AG20443 (cell line): ENCODE data around the gene RAB10.
"Not testable (repeated sequence)": the region's sequence is repeated elsewhere in the genome, so short reads cannot be mapped to it uniquely, and the experiment has no call there.

Source experiments
- DNase-seq: peaks from one replicate; pipeline ENCODE4 v3.0.0; 2012; ENCODE audit warnings: low spot score, mixed read lengths

The RAB10 gene

DNA sequence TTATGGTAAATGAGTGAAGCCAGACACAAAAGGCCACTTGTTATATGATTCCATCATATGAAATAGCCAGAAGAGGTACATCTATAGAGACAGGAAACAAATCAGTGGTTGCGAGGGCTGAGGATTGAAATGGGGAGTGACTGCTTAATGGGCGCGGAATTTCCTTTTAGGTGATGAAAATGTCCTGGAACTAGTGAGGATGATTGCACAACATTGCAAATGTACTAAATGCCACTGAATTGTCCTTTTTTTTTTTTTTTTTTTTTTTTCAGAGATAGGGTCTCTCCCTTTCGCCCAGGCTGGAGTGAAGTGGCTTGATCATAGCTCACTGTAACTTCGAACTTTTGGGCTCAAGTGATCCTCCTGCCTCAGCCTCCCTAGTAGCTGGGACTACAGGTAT lies 123.7 kb downstream of the RAB10 start:
- DNase-seq: no peak

DNA sequence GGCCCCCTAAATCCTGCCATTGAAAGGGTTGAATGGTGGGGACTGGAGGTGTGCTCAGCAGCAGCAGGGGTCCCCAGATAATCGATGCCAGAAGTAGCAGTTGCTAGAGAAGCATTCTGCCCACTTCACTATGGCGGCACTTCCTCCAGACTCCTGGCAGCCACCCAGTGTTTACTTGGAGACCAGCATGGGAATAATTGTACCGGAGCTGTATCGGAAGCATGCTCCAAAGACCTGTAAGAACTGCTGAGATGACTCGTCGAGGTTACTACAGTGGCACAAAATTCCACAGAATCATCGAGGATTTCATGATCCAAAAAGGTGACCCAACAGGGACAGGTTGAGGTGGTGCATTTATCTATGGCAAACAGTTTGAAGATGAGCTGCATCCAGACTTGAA lies 128.0 kb downstream of the RAB10 start:
- no peak for DNase-seq

DNA sequence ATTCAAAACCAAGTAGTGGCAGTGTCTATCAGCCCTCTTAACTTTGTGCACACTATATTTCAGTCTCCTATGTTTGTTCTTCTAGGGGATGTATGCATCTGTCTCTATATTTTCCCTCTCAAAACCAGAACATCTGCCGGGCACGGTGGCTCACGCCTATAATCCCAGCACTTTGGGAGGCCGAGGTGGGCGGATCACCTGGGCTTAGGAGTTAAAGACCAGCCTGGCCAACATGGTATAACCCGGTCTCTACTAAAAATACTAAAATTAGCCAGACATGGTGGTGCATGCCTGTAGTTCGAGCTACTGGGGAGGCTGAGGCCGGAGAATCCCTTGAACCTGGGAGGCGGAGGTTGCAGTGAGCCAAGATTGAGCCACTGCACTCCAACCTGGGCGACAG lies 129.1 kb downstream of the RAB10 start:
- no peak for DNase-seq

DNA sequence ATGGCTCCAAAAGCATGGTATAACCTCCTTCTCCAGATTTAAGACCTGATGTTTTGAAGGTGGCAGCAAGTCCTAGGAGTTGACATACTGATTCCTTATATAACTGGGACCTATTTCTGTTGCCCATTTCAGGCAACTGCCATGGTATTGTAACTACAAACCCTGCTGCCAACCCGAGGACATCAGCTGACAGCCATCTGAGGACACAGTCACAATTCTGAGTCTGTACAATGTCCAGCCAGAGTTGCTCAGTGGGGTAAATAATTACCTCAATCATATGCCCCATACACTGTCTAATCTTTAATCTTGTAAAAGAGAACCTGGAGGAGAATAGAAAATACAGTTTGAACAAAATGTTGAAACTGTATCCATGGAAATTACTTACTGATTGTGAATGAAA lies 130.3 kb downstream of the RAB10 start:
- DNase-seq: no peak

DNA sequence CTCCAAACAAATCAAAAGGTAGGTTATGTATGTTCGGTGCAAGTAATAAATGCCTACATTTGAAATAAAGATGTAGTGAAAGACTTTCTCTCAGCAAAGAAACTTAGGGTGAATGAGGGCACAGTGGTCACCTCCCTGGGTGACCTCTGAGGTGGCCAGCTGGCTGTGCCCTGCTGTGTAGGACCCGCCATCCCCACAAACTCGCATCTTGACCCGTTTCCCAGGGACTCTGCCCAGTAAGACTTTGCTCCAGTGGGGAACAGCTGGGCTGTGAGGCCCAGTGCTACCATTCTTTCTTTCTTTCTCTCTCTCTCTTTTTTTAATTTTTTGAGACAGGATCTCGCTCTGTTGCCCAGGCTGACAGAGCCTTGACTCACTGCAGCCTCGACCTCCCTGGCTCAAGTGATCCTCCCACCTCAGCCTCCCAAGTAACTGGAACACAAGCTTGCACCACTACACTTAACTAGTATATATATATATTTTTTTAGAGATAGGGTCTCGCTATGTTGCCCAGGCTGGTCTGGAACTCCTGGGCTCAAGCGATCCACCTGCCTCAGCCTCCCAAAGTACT lies 130.8 kb downstream of the RAB10 start:
- no peak for DNase-seq

DNA sequence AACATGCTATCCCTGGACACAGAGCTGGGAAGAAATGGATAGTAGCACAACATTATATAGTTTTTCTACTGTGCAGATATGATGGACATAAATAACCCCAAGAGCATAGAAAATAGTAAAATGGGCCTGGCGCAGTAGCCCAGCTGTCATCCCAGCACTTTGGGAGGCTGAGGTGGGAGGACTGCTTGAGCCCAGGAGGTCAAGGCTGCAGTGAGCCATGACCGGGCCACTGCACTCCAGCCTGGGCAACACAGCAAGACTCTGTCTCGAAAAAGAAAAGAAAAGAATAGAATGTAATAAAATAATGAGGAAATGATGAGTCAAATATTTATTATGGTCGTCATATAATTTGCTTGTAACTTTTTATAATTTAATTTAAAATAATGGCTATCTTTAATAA lies 131.5 kb downstream of the RAB10 start:
- DNase-seq: no peak

DNA sequence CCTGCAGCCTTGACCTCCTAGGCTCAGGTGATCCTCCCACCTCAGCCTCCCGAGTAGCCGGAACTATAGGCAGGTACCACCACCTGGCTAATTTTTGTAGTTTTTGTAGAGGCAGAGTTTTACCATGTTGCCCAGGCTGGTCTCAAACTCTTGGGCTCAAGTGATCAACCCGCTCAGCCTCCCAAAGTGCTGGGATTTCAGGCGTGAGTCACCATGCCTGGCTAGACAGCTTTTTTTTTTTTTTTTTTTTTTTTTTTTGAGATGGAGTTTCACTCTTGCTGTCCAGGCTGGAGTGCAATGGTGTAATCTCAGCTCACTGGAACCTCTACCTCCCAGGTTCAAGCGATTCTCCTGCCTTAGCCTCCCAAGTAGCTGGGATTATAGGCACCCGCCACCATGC lies 132.7 kb downstream of the RAB10 start:
- not testable (repeated sequence) for DNase-seq

DNA sequence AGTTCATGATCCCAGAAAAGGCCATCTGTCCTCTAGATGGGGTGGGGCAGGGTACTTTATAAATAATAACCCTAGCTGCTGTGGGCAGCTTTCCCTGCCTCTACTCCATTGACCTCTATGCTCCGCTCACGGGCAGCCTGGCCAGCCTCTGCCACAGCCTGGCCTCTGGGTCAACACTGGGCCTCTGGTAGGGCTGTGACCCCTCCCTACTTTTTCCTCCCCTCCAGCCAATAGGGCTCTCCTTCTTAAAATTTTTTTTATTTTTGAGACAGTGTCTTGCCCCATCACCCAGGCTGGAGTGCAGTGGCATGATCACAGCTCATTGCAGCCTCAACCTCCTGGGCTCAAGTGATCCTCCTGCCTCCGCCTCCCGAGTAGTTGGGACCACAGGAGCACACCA lies 134.9 kb downstream of the RAB10 start:
- DNase-seq: no peak

DNA sequence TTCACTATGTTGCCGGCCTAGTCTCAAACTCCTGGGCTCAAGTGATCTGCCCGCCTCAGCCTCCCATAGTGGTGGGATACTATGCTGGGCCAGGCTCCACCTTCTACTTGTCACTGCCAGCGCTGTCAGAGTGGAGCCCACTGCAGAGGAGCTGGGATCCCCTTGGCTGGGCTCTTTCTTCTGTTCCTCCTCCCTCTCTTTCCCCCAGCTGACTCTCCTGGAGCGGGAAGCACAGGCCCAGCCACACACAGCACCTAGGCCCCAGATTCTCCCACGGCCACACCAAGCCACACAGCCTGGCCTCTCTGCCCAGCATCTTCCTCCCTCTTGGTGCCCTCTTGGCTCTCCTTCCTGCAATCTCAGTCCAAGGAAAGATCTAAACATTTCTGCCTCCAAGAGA lies 135.3 kb downstream of the RAB10 start:
- DNase-seq: no peak

DNA sequence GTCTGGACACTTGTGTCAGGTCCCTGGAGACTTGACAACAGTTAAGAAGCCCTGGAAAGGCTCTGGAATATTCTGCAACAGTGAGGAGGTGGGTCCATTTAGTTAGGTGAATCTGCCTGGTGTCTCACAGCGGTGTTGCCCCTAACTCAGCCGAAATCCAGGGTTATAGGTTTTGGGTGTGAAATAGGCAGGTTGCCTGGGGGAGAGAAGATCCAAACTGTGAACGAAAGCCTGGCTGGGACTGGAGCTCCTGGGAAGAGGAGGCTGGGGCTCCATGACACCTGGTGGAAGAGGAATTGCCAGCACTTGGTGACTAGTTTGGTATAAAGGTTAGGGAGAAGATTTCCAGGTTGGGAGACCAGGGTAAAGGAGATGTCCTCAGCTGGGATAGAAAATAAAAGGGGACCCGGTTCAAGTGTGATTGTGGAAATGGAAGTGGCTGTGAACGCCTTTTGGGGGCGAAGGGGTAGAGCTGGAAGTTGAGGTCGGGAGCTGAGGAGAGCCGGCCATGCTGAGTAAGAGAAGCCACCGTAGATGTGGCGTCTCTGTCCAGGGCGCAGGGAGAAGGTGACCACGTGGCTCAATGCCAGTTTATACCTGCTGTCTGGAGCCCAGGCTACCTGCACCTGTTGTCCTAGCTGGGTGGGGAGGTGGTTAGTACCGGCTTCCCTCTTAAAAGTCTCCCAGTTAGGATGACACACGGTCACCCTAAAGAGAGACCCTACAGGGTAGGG lies 136.0 kb downstream of the RAB10 start:
- no peak for DNase-seq

DNA sequence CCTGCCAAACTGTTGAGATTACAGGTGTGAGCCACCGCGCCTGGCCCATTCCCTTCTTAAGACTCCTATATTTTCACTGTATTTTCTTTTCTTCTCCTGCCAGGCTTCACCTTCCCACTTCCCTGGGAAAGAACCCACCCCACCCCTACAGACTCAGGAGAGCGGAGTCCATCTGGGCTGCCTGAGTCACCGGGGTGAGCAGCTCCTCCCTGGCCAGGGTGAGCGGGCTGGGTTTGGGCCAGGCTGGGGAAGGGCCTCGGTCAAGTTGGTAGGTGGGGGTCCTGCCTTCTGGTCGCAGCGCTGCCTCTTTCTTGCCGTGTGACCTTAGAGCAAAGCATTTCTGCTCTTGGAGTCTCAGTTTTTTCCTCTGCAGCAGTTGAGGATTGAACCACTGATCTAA lies 136.9 kb downstream of the RAB10 start:
- DNase-seq: no peak

DNA sequence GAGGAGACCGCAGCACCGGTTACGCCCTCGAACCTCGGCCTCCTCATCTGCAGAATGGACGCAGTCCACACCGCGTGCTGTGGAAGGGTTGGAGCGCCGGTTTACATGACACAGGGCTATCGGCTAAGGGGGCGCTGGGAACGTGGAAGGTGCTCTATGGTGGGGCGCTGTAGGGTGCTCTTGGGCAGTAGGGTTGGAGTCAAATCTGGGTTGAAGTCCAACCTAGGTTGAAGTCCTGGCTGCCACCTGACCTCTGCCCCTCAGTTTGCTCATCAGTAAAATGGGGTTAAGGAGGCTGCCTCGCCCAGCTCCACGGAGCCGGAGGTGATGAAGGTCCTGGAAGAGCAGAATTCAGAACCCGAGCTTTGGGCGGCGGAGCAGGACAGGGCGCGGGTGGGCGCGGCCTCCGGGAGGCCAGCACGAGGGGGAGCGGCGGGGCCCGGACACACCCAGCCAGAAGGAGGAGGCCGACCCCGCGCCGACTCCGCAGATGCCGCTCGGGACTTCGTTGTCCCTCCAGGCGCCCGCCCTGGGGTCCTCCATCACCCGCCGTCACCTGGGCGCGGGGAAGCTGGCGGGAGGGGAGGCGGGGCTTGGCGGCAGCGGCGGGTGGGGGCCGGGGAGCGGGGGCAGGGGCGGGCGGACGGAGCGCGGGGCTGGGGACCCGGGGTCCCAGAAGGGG lies 138.4 kb downstream of the RAB10 start:
- no peak for DNase-seq

DNA sequence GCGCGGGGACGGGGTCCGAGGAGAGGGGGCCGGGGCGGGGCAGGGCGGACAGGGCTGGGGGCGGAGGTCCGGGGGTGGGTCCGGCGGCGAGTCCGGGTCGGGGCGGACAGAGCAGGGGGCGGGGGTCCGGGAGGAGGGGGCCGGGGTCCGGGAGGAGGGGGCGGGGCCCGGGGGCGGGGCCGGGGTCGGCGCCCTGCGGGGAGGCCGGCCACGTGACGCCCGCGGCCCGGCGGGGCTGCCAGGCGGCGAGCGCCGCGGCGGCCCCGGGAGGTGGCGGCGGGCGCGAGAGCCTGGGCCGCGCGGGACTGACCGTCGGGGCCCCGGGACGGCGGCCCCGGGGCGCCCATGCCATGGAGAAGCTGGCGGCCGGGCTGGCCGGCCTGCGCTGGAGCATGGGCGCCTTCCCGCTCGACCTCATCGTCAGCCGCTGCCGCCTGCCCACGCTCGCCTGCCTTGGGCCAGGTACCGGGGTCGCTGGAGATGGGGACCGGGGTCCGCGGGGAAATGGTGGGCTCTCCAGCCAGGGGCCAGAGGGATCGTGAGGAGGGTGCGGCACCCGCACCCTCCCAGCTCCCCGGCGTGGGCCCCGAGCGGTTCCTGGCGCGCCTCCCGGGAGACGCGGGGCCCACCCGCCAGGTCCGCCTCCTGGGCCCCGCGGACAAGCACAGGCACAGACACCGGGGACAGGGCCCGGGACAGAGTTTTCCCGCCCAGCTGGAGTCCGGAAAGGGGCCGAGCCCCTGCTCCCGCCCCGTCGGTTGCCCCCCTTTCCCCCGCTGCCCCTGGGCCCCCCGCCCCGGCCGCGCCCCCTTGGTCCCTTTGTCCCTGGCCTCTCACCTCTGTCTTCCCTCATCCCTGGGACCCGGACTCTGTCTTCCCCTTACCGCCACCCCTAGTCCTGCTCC lies 139.2 kb downstream of the RAB10 start, which contains the start of gene GAREM2:
TSS of gene GAREM2 (plus strand) at position 218 of the 905 bp plus-strand sequence. CDS start at position 351, 133 bp downstream.
- peak; percentile 62 for DNase-seq

DNA sequence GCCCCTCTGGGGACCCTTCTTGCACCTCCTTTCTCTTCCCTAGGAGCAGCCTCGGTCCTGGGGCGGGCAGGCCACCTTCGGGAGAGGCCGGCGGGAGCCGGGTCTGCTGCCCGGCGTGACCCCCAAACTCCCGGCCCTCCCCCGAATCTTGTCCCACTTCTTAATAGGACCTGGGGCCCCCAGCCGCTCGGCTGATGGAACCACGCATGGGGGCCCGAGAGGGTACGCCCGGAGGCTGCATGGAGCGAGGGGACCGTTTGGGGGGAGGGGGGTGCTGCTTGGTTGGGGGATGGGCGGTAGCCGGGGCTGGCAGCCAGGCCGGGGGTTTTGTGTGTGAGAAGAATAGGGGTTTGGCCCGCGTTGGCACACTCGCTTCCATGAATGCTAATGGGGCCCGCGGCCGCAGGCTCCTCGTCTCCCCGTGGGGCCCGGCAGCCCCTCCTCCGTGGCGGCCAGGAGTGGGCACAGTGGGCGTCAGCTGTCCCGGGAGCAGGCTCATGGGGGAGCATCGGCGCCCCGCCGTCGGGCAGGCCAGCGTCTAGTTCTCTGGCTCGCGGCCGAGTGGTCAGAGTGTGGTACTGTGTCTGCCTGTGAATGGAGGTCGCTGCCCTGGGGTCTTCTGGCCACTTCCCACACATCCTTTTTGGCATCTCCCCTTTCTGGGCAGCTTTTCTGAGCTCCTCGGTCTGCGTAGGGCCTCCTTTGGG lies 140.0 kb downstream of the RAB10 start:
- DNase-seq: no peak

DNA sequence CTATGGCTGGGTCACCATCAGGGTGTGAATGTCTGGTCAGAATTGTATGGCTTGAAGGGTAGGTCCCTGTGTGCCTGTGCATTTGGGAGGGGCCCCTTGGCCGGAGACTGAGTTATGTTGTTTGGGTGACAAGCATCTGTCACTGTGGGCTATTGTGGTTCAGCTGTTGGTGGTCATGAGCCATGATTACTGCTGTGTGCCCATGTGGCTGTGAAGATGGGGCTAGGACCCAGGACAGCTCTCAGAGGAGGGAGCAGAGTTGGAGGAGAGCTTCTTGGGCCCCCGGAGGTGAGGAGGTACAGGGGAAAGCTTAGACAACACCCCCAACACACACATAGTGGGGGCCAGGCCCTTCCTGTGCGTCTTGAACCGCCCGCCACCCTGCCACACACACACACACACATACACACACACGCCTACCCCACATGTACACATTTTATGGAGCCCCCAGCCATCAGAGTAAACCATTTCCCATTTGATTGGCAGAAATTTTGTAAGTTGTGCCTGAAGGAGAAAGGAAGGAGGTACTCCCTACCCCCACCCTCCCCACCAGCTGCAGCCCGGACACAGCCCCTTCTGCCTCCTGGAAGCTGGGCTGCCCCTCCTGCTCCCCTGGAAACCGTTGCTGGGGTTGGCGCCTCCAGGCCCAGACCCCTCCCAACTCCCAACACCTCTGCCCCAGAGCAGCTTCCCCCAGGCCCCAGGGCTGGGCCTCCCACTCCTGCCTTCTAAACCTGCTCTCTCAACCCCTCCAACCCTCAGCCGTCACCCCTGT lies 141.0 kb downstream of the RAB10 start:
- DNase-seq: no peak

DNA sequence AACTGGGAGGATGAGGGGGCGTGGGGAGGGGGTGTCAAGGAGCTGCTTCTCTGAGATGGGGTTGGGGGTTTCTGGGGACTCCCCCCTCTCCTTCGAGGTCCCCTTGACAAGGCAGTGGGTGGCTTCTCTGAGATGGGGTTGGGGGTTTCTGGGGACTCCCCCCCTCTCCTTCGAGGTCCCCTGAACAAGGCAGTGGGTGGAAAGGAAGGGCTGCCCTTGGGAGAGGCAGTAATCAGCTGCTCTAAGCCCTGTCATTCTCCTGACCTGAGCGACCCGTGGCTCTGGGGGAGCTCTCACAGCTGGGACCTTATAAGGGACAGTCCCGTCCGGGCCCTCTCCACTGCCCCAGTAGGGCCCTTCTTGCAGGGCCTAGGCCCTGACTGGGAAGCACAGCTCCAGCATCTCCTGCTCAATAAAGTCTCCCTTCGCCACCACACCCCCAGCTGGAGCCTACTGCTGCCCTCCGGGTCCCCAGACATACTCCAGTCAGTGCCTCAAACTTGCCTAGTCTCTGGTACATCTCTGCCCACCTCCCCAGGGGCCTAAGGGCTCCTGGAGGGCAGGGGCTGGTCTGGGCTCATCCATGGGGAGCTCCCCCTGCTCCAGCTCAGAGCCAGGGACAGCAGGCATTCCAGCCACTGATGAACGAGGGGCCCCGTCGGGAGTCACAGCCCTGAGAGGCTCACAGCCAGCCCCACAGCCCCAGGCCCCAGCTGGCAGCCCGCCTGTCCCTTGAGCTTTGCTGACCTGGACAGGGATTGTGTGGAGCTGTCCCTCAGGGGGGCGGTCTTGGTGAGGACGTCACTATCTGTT lies 141.8 kb downstream of the RAB10 start:
- no peak for DNase-seq

DNA sequence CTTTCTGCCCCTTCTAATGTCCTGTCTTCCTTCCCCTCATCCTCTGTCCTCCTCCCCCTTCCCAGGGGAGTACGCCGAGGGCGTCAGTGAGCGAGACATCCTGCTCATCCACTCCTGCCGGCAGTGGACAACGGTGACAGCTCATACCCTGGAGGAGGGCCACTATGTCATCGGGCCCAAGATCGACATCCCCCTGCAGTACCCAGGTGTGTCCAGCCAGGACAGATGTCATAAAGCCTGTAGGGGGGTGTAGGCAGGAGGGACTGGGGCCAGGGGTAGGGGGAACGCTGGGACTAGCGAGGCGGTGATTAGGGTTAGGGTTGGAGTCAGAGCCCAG lies 142.4 kb downstream of the RAB10 start:
- no peak for DNase-seq

DNA sequence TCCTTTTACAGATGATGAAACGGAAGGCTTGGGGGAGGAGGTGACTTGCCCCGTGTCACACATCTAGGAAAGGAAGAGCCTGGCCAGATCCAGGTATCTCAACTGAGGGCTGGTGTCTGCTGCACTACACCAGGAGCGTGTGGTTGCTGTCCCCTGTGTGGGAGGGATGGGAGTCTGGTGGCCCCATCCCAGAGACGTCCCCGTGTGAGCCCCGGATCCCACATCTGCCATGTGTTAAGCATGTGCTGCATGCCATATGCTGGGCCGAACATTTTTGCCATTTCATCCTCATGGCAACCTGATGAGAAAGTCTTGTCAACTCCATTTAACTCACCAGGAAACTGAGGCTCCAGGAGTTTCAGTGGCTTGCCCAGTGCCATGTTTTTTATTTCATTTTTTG lies 143.2 kb downstream of the RAB10 start:
- DNase-seq: no peak

DNA sequence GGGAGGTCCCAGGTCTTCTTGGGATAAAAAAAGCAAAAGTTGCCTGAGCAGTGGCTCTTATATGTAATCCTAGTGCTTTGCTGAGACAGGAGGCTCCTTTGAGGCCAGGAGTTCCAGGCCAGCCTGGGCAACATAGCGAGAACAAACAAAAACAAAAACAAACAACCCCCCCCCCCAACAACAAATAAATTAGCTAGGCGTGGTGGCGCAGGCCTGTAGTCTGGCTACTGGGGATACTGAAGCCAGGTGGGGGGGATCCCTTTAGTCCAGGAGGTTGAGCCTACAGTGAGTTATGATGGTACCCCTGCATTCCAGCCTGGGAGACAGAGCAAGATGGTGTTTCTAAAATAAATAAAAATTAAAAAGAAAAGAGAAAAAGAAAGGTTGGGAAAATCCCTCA lies 144.4 kb downstream of the RAB10 start:
- no peak for DNase-seq

DNA sequence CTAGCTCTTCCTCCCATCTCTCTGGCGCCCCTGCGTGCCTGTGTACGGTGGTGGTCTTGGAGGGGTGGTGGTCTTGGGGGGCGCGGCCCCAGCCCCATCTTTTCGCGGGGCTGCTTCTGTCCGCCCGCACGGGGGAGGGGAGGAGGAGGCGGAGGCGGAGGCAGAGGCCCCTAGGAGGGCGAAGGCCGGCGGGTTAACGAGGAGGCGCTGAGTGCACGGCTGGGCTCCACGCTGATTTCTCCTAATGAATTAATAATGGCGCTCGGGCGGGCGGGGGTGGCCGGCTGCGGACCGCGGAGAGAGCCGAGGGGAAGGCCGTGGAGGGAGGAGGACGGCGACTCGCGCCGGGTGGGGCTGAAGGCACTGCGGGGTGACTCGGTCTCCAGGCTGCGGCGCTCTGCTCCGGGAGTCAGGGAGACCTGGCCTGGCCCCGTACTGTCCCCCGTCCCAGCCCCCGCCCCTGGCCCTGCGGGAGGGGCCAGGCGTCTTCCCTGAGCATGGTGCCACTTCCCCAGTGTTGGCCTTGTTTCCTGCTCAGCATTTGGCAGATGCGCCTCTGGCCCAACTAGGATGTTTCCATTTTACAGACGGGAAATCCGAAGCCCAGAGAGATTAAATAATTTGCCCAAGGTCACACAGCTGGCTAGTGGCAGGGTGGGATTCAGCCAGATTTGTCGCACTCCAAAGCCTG lies 145.0 kb downstream of the RAB10 start:
- peak; percentile 75 for DNase-seq
